GM10248 (cell line): ENCODE measurements around the gene MTMR3.

Experiments
- CTCF ChIA-PET: fragments of 300-600 bp; sonication (Branson Sonifier 250); formaldehyde crosslinking; extraction: SDS; loops from one replicate; lab custom pipeline; 2021; ENCODE audit warnings: antibody characterized with exemption; lab: Yijun Ruan, JAX
- POLR2A ChIA-PET: fragments of 350-650 bp; sonication (Branson Sonifier 250); formaldehyde crosslinking; extraction: SDS; loops from one replicate; lab custom pipeline; 2020; ENCODE audit warnings: antibody characterized with exemption; lab: Yijun Ruan, JAX
- DNase-seq: peaks from one replicate; pipeline ENCODE4 v3.0.0; 2012; ENCODE audit errors: extremely low spot score
- TF ChIP-seq, protein P1 (sequence below): IDR thresholded peaks from 2 replicates; pipeline ENCODE4 v1.5.1; 2012; ENCODE audit warnings: mild to moderate bottlenecking, low read depth; ENCODE audit errors: extremely low read depth, missing control alignments, control extremely low read depth

MTMR3 gene

DNA sequence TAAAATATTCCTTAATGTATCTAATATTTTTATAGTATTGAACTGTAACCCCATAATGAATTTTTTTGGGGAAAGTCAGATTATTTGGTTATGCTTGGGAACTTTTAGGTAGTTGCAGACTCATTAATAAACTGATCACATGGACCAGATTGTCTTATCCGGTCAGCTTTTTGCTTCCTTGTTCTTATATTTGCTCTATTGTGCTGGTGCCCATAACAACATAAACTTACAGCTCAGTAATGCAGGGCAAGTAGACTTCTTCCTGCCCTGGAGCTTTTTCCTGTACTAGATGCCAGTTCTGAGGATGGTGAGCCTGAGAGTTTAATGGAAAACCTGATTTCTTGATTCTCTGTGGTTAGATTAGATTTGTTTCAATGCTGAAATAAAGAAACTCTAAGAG is 53.2 kb downstream of the MTMR3 start:
- ChIA-PET CTCF (interaction anchor here (1.3 to 1.4 kb wide), 2 partner anchors 14 to 69 kb away, joined by 3 to 4 read pairs; no protein-coding TSS in a partner anchor), POLR2A (no interaction called here)
- TF ChIP-seq, protein P1, sequence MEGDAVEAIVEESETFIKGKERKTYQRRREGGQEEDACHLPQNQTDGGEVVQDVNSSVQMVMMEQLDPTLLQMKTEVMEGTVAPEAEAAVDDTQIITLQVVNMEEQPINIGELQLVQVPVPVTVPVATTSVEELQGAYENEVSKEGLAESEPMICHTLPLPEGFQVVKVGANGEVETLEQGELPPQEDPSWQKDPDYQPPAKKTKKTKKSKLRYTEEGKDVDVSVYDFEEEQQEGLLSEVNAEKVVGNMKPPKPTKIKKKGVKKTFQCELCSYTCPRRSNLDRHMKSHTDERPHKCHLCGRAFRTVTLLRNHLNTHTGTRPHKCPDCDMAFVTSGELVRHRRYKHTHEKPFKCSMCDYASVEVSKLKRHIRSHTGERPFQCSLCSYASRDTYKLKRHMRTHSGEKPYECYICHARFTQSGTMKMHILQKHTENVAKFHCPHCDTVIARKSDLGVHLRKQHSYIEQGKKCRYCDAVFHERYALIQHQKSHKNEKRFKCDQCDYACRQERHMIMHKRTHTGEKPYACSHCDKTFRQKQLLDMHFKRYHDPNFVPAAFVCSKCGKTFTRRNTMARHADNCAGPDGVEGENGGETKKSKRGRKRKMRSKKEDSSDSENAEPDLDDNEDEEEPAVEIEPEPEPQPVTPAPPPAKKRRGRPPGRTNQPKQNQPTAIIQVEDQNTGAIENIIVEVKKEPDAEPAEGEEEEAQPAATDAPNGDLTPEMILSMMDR = no peak
- no peak for DNase-seq

DNA sequence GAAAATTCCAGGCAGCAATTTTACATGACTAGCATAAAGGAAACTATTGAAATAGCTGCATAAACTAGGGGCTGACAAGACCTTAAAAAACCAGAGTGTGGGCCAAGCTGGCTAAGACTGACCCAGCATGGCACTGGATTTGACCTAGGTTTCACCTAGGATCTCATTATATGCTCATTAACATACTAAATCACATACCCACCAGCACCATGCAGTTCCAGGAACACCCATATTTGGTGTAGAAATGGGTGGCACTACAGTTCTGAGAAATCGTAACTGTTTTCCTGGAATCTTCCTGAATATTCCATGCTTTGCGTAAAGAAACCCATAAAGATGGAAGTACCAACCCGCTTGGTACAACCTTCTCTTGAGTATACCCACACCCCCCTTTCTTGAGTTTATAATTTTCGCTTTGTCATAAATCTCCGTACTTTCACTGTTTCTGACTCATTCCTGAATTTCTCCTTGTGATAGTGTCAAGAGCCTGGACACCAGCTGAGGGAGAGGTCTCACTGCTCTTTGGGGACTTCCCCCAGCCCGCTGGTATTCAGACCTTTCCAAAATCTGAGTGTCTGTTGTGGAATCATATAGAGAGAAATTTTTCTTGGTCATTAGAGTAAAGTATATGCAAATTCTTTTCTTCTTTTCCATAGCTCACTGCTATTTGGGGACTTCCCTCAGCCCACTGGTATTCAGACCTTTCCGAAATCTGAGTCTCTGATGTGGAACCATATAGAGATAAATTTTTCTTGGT is 55.1 kb downstream of the MTMR3 start:
- DNase-seq = peak; percentile 52
- CTCF ChIA-PET = interaction anchor here (2.1 kb wide), 1 partner anchor 67 kb away, joined by 5 read pairs; no protein-coding TSS in a partner anchor
- TF ChIP-seq, protein P1 = no peak
- POLR2A ChIA-PET = no interaction called here

DNA sequence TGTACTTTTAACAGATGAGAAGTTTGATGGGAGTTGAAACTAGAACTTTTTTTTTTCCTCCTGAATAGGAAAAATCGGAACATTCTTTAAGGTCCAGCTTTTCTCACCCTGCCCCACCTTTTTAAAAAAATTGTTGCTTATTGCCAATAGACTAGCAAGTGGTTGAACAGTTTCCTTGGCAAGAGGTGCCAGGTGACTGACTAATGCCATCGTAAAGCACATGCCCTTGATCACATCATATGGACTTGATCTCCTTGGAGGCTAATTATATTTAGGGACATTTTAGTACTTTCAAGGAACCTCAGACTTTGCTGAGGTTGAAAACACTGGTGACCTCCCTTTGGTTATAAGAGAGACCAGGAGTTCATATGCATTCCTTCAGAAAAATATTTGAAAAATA is 57.6 kb downstream of the MTMR3 start:
- ChIA-PET POLR2A (no interaction called here), CTCF (no interaction called here)
- no peak for DNase-seq
- TF ChIP-seq, protein P1 = no peak

DNA sequence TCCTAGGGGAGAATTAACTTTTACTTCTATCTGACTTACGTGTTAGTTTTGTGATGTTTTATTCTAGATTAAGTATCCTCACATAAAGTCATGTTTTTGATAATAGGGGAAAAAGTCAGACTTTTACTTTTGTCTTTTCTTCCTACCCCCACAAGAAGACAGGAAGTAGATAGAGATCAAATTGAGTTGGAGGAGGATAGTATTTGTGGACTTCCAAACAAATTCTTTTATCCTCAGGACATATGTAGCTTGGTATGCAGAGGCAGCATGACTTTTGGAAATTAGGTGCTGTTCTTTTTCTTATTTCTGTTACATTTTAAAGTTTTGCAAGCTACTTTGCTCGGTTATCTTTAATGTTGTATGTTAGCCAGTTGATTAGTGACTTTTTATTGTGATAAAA is 61.4 kb downstream of the MTMR3 start:
- CTCF ChIA-PET = interaction anchor here (1.2 to 1.5 kb wide), 2 partner anchors 9 to 11 kb away, joined by 3 read pairs; no protein-coding TSS in a partner anchor
- POLR2A ChIA-PET = no interaction called here
- TF ChIP-seq, protein P1 = no peak
- no peak for DNase-seq

DNA sequence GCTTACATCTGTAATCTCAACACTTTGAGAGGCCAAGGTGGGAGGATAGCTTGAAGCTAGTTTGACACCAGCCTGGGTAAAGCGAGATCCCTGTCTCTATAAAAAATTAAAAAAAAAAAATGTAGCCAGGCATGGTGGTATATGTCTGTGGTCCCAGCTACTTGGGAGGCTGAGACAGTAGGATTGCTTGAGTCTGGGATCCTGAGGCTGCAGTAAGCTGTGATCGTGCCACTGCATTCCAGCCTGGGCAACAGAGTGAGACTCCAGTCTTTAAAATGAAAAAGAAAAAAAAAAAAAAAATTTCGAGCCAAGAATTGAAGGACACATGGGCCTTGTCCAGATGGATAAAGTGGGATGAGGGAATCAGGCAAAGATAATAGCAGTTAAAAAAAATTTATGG is 62.5 kb downstream of the MTMR3 start:
- DNase-seq = no peak
- ChIA-PET CTCF (no interaction called here), POLR2A (no interaction called here)
- TF ChIP-seq, protein P1 = no peak

DNA sequence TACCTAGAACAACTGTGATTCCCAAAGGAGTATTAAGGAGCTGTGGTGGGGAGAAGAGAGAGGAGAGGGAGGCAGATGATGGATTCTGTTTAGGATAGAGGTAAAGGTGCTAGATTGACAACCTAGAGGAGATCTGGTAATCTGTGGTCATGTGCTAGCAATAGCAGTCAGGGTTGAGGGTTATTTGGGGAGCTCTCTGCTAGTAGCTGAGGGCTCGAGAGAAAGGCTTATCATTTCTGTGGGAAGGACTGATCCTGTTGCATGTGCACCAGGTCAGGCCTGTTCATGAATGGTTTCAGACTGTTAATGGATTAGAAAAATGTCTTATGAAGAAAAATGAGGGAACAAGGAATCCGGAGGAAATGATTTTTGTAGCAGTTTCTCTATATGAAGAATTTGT is 63.2 kb downstream of the MTMR3 start:
- POLR2A ChIA-PET = no interaction called here
- TF ChIP-seq, protein P1 = no peak
- CTCF ChIA-PET = interaction anchor here (2.2 kb wide), 1 partner anchor 59 kb away, joined by 6 read pairs; no protein-coding TSS in a partner anchor
- DNase-seq = no peak
